Parathyroid adenoma (tissue), 2 donors: ENCODE data around the gene FBXO47.

ENCODE experiments used
- H2AFZ ChIP-seq: fragments of 300-600 bp; sonication (generic); one replicate; pipeline ENCODE4 v1.7.0; 2017; ENCODE audit warnings: antibody characterized with exemption, mild to moderate bottlenecking
- H3K27ac ChIP-seq: fragments of 300-600 bp; sonication (generic); one replicate; pipeline ENCODE4 v1.7.0; 2017
- H3K27me3 ChIP-seq: fragments of 300-600 bp; sonication (generic); one replicate; pipeline ENCODE4 v1.7.0; 2017; ENCODE audit warnings: low read length; ENCODE audit not compliant: control insufficient read depth, insufficient read depth
- H3K36me3 ChIP-seq: fragments of 300-600 bp; sonication (generic); one replicate; pipeline ENCODE4 v1.7.0; 2017; ENCODE audit warnings: low read length; ENCODE audit not compliant: control insufficient read depth, insufficient read depth
- H3K4me1 ChIP-seq: fragments of 300-600 bp; sonication (generic); one replicate; pipeline ENCODE4 v1.7.0; 2017; ENCODE audit warnings: control low read depth
- H3K4me2 ChIP-seq: fragments of 300-600 bp; sonication (generic); one replicate; pipeline ENCODE4 v1.7.0; 2017; ENCODE audit warnings: low read length
- H3K4me3 ChIP-seq: fragments of 300-600 bp; sonication (generic); one replicate; pipeline ENCODE4 v1.7.0; 2017; ENCODE audit warnings: low read depth, low read length
- H3K79me2 ChIP-seq: fragments of 300-600 bp; sonication (generic); one replicate; pipeline ENCODE4 v1.7.0; 2017; ENCODE audit warnings: control low read depth
- H3K9ac ChIP-seq: fragments of 300-600 bp; sonication (generic); one replicate; pipeline ENCODE4 v1.7.0; 2017; ENCODE audit warnings: mild to moderate bottlenecking
- H3K9me3 ChIP-seq: fragments of 300-600 bp; sonication (generic); one replicate; pipeline ENCODE4 v1.7.0; 2017; ENCODE audit warnings: low read length; ENCODE audit not compliant: control insufficient read depth
- TF ChIP-seq, protein P1 (sequence below): fragments of 300-600 bp; sonication (generic); IDR thresholded peaks from one replicate; pipeline ENCODE4 v1.7.0; 2017; ENCODE audit warnings: antibody characterized with exemption, mild to moderate bottlenecking
- donor health status: primary hyperparathyroidism.

FBXO47 gene

DNA sequence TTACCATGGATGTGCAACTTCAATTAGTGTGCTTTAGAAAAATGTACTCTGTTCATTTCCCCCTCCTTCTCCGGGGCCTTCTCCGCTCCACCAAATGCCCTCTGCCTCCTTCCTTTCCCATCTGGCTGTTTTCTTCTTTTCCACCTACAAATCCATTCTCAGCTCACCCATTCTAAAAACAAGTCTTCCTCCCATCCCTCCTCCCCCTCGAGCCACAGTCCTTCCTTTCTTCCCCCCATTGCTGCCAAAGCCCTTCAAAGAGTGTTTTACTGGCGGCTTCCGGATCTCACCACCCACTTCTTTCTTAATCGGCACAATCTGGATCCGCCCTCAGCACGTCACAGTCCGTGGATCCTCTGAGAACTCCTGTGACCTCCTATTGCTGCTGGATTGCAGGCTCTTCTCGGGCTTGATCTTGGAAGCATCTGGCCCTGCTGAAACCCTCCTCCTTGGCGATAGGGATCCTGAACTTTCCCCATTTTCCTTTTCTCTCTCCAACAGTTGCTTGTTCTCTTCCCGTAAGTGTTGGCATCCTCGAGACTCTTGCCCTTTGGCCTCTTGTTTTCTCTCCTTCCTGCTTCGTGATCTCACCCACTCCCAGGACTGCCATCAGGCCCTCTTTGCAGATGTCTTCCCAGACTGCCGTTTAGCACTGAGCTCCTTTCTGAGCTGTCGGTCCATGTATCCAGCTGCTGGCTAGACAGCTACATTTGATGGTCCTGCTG lies 36.0 kb upstream of the FBXO47 start:
- Histone ChIP-seq H3K9ac (no peak overlapping the region), H3K4me3 (no peak overlapping the region), H3K79me2 (no peaks in the 10 kb centered on the region), H2AFZ (peak overlapping the region; percentile 75), H3K36me3 (no peaks in the 10 kb centered on the region), H3K9me3 (no peaks in the 10 kb centered on the region), H3K4me2 (peak overlapping the region; percentile 42), H3K27me3 (no peaks in the 10 kb centered on the region), H3K4me1 (peaks cover 8% of the 10 kb centered on the region), H3K27ac (peak overlapping the region; percentile 71)
- TF ChIP-seq, protein P1, sequence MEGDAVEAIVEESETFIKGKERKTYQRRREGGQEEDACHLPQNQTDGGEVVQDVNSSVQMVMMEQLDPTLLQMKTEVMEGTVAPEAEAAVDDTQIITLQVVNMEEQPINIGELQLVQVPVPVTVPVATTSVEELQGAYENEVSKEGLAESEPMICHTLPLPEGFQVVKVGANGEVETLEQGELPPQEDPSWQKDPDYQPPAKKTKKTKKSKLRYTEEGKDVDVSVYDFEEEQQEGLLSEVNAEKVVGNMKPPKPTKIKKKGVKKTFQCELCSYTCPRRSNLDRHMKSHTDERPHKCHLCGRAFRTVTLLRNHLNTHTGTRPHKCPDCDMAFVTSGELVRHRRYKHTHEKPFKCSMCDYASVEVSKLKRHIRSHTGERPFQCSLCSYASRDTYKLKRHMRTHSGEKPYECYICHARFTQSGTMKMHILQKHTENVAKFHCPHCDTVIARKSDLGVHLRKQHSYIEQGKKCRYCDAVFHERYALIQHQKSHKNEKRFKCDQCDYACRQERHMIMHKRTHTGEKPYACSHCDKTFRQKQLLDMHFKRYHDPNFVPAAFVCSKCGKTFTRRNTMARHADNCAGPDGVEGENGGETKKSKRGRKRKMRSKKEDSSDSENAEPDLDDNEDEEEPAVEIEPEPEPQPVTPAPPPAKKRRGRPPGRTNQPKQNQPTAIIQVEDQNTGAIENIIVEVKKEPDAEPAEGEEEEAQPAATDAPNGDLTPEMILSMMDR, result no peak

DNA sequence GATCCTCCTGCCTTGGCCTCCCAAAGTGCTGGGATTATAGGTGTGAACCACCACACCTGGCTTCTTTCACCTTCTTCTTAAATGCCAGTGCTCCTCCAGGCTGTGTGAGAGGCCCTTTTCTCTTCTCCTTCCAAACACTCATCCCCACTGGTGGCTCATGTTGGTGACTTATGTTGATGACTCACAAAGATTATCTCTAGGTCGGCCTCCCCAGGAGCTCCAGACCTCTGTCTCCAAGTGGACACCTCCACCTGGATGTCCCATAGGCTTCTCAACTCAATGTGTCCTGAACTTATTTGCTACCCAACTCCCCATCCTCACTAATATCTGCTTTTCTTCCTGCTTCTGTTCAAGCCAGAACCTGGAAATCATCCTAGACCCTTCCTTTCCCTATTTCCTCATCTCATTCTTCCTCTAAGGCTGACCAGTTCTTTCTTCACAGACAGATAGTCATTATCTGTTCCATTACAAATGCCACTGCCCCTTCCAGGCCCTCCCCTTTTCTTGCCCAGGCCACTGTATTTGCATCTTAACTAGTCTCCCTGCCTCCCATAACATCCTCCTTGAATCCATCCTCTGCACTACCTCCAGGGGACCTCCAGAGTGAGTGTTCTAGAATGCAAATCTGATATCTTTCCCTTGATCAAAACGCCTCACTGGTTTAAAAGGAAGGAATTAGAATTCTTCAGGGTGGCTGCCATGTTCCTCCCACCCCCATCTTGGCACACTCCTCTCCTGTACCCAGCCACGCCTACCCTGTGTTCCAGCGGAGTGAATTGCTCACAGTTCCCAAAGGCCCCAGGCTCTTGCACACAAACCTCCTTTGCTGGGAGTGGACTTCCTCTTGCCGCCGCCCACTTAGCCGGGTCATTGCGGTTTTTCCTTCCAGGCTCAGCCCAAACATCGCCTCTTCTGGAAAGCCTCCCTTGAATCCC lies 34.8 kb upstream of the FBXO47 start:
- TF ChIP-seq, protein P1, result no peak
- Histone ChIP-seq H3K4me1 (peaks cover 8% of the 10 kb centered on the region), H3K27me3 (no peaks in the 10 kb centered on the region), H3K27ac (peak overlapping the region; percentile 71), H3K9me3 (no peaks in the 10 kb centered on the region), H2AFZ (peak overlapping the region; percentile 75), H3K4me2 (no peak overlapping the region), H3K4me3 (no peak overlapping the region), H3K9ac (no peak overlapping the region), H3K36me3 (no peaks in the 10 kb centered on the region), H3K79me2 (no peaks in the 10 kb centered on the region)

DNA sequence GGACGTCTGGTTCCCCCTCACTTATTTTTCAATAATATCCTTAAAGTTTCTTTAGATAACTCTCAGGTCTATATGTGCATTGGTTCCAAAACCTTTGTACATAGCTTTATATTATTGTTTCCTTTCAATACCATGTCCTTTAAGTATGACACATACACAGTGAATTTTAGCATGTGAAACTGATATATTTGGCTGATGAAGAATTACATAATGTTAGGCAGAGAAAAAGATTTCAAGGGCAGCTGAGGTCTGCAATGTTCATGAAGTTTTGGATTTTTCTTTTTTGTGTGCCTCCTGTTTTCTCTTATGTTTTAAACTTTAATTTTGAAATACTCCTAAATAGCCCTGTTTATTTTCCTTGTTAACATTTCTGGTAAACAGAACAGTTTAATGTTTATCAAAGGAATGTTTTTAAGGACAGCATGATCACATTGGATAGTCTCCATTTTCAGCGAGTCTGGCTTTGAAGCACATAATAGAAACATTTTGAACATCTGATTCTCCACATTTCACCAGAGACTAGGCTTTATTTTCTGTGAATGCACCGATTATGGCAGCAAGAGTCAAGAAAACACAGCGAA lies 32.9 kb upstream of the FBXO47 start:
- Histone ChIP-seq H3K27ac (no peak overlapping the region), H3K4me1 (peaks cover 8% of the 10 kb centered on the region), H3K27me3 (no peaks in the 10 kb centered on the region), H3K4me3 (no peak overlapping the region), H3K4me2 (no peak overlapping the region), H2AFZ (no peak overlapping the region), H3K9me3 (no peaks in the 10 kb centered on the region), H3K79me2 (no peaks in the 10 kb centered on the region), H3K36me3 (no peaks in the 10 kb centered on the region), H3K9ac (no peak overlapping the region)
- TF ChIP-seq, protein P1, result no peak

DNA sequence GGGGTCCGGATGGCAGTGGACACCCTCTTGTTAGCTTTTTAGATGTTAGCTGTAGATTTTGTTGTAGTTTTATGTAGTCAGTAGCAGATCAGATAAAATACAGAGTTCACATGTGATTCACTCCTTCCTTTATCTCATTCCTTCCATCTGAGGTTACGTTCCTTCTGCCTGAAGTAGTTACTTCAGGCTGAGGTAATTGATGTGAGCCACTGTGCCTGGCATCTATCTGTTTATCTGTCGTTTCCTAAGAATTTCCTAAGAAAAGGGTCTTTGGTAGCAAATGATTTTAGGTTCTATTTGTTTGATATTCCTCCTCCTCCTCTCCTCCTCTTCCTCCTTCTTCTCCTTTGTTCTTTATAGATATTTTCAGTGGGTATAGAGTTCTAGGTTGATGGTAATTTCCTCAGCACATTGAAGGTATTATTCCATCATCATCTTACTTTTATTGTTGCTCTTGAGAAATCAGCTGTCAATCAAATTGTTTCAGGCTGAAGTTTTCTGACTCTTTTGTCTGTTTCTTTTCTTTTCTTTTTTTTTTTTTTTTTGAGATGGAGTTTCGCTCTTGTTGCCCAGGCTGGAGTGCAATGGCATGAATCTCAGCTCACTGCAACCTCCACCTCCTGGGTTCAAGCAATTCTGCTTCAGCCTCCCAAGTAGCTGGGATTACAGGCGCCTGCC lies 29.6 kb upstream of the FBXO47 start:
- Histone ChIP-seq H2AFZ (no peak overlapping the region), H3K9ac (no peak overlapping the region)

More for the DNA sequence above, 29.6 kb upstream of the FBXO47 start:
- TF ChIP-seq, protein P1, result no peak
- H3K27me3 ChIP-seq, result no peaks in the 10 kb centered on the region
- peaks cover 2% of the 10 kb centered on the region for H3K4me1 ChIP-seq
- H3K27ac ChIP-seq, result no peak overlapping the region
- no peaks in the 10 kb centered on the region for H3K9me3 ChIP-seq
- no peaks in the 10 kb centered on the region for H3K36me3 ChIP-seq
- H3K79me2 ChIP-seq, result no peaks in the 10 kb centered on the region
- H3K4me3 ChIP-seq, result no peak overlapping the region
- no peak overlapping the region for H3K4me2 ChIP-seq
